Stimulated activated CD4-positive, alpha-beta T cell treated with anti-CD3 and anti-CD28 coated beads, Interleukin-1b, Interleukin-23, amount 100 ng/mL, for 4 hours (primary cell): Measurements from ENCODE around the gene ABCB1.

Source experiments
- DNase-seq, 2 donors: peaks; one replicate each; pipeline ENCODE4 v3.0.0-alpha.2; 2020; ENCODE audit warnings: low read depth in 2 of 2

Gene ABCB1

DNA sequence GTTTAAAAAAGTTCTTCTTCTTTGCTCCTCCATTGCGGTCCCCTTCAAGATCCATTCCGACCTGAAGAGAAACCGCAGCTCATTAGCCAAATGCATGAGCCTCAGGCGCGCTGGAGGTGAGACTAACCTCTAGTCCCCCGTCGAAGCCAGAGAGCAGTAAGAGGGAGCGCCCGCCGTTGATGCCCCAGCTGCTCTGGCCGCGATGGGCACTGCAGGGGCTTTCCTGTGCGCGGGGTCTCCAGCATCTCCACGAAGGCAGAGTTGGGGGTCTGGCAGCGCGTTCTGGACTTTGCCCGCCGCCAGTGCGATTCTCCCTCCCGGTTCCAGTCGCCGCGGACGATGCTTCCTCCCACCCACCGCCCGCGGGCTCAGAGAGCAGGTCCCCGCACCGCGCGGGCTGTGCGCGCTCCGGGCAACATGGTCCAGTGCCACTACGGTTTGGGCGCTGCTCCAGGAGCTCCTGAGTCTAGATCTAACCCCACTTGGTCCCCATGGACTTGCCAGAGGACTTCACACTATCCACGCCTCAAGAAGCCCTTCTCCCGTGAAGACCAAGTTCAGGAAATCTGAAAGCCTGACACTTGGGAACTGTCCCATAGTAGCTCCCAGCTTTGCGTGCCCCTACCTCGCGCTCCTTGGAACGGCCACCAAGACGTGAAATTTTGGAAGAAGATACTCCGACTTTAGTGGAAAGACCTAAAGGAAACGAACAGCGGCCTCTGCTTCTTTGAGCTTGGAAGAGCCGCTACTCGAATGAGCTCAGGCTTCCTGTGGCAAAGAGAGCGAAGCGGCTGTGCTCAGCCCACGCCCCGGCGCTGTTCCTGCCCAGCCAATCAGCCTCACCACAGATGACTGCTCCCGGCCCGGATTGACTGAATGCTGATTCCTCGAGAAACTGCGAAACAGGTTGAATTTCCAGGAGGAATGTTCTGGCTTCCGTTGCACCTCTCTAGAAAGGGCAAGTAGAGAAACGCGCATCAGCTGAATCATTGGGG, at the start of gene ABCB1:
TSS of gene ABCB1 (minus strand) at position 755 of the 995 bp plus-strand sequence. CDS start at position 55, 700 bp downstream.
- peak; percentile 26 to 35 for DNase-seq

DNA sequence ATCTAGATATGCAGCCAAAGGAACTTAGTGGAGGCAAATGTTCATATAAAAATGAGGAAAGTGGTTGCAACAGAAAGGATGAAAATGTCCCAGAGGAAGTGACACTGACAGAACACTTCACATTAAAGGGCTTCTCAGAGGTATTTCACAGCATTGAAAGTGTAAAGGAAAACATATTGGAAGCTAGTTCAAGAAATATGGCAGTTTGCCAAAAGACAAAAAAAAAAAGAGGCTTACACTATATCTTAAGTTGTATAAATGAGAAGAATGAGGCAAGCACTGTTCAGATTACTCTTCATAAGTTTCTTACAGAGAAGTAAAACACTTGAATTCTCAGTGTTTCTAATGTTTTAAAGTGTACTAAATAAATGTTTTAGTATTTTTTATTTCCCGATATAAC, 47.6 kb upstream of the ABCB1 start:
- no peak for DNase-seq

DNA sequence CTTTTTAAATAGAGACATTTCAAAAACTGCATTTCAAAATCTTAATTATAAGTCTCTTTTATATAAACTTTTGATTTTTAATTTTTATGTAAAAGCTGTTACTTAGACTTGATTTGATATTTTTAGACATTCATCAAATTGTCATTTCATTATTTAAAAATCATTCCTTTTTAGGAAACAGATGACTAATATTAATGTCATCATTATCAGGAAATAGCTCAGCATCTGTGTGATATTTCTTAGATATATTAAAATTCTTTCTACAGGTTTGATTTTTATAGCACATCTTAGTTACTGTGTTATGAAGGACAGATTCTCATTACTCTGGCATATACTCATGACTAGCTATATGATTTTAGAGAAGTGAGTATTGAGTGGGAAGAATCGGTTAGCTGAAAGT, 44.8 kb upstream of the ABCB1 start:
- DNase-seq: no peak

DNA sequence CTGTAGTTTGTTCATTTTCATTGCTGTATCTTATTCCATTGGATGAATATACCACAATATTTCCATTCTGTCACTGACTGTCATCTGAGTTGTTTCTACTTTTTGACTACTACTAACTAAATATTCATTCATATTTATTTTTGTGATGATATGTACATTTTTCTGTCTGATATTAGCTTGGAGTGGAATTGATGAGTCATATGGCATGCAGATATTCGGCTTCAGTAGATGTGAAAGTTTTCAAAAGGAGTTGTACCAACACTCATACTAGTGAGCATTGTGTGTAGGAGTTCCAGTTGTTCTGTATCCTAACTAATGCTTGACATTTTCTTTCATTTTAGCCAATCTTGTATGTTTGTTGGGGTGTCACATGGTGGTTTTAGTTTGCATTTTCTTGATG, 35.2 kb upstream of the ABCB1 start:
- no peak for DNase-seq

DNA sequence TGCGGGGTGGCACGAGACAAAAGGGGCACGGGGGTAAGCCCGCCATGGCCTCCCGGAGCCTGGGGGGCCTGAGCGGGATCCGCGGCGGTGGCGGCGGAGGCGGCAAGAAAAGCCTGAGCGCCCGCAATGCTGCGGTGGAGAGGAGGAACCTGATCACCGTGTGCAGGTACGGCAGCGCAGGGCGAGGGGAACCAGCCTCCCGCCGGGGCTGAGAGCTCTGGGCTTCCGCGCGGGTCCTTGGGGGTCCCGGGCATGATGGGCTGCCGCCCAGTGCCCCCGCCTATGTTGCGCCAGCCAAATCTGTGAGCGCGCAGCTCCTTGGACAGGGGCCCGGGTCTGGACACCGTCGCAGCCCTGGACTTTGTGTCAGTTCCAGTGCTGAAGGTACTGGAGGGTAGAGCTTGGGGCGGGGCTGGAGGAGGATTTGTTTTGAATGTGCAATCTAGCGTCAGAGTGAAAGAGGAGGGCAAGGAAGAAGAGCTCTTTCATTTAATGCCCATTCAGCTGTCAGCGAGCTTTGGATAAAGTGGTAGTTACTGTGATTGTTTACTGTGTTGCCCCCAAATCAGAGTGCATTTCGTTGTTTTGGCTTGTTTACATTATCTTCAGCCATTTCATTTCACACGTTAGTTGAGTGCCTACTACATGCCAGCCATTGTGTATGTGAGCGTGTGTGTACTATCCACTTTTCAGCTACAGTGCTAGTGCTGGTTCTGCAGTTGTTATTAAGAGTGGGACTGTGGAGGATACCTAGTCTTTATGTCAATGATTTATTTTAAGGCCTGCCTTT, 28.3 kb upstream of the ABCB1 start:
- peak; percentile 5 to 10 for DNase-seq

DNA sequence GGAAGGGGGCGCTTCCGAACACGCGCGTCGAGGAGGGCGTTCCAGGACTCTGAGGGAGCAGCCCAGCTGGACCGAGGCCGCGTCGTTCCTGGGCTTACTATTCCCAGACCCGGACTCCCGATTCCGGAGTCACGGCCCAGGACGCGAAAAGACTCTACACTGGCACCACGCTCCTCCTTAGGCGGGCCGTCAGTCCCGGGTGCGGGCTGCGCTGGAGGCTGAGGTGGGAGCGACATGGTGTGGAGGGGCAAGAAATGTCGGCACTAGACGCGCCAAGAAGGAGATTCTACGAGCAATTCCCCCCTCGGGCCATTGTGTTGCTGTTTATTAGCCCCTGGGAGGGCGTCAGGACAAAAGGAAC, 26.9 kb upstream of the ABCB1 start:
- DNase-seq: no peak

DNA sequence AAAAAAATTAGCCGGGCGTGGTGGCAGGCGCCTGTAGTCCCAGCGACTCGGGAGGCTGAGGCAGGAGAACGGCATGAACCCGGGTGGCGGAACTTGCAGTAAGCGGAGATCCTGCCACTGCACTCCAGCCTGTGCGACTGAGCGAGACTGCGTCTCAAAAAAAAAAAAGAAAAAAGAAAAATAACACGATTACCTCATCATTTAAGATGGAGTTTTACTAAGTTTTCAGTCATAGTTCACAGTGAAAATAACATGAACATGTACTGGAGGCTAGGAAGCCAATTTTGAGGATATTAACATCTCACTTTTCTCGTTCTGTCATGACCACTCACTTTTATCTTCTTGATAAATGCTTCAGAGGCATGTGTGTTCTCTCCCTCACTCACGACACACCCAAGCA, 24.4 kb upstream of the ABCB1 start:
- DNase-seq: no peak

DNA sequence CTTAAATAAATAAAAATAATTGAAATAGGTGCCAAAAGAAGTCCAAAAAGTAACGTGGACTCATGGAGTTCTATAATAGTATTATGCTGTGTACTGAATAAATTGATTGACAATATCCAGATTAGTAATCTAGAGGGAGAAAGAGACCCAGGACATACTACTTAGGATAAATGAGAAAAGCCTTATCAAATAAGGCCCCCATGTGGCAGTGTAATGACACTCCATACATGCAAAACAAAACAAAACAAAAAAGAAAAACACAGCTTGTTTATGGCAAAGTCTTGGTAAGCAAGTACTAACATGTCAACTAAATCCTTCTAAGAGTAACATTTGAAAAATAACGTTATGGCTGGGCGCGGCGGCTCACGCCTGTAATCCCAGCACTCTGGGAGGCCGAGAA, 23.9 kb upstream of the ABCB1 start:
- no peak for DNase-seq

DNA sequence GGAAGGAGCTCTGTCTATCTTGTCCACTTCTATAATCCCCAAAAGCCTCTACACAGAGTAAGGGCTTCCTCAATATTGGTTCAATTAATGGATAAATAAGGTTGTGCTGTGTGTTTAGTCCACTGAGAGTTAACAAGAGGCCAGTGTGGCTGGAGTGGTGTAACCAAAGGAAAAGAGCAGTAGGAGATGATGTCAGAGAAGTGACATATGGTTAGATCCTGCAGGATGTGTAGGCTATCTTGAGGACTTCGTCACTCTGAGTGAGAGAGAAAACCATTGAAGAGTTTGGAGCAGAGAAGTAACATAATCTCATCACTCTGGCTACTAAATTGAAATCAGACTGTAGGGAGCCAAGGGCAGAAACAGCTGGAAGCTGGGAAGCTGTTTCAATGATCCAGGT, 14.5 kb upstream of the ABCB1 start:
- DNase-seq: no peak

DNA sequence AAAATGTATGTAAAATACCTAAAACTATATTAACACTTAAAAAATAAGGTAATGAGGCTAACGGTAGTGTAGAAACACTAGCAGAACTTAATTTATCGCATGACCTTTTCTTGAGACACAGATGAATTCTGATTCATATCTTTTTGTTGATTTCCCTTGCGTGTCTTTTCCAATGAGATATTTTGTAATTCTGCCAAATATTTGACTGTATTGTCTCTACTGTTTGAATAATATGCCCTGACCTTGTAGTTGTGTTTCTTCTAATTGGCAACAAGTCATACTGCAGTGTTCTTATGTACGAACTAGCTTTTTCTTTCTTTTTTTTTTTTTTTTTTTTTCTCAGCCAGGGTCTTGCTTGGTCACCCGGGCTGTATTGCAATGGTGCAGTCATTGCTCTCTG, 9.2 kb upstream of the ABCB1 start:
- DNase-seq: no peak

DNA sequence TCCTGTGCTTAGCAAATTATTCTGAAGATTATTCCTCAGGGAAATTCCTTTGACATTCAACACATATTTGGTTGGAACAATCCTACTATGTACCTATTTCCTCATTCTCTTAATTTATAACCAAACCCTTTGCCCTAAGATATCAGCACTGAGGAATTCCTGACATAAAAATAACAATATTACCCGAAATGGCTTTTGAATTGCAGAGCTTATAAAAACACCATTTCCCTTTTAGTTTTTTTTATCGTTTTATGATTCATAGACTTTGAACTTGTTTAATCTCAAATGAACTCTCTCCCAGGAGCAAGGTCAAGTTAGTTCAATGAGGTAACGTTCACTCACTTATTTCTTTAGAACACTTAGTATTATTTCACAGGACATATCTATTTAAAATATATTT, 7.7 kb upstream of the ABCB1 start:
- DNase-seq: no peak

DNA sequence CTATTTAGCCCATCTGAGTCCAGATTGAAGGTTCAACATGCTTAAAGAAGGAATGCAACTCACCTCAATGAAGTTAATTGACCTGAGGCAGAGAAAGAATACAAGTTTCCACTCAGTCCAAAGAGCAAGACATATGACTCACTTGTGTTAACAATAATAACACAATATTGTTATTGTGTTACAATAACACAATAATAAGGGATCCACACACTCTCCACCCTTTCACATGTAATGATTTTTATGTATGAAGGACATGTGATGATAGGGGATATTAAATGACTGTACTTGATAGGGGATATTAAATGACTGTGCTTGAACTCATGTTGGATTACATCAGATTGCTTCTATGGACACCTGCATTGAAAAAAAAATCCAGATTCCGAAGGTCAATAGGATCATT, 3.6 kb upstream of the ABCB1 start:
- DNase-seq: no peak

DNA sequence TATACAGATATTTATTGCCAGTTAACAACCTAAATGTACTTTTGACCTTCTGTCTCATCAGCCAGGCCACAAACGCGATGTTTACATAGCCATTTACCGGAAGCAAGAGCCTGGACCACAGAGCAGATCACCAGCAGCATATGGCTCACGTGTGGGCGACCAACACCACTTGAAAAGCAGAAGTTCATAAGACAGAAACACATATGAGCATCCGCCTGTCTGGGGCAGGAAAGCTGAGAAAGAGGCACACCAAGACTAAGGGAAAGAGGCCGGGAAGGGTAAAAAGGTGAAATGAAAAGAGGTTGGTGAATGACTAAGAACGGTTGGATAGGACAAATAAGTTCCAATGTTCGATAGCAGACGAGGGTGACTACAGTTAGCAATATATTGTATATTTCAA, 1.3 kb downstream of the ABCB1 start:
- peak in 1 of 2 donors; percentile 1 for DNase-seq

DNA sequence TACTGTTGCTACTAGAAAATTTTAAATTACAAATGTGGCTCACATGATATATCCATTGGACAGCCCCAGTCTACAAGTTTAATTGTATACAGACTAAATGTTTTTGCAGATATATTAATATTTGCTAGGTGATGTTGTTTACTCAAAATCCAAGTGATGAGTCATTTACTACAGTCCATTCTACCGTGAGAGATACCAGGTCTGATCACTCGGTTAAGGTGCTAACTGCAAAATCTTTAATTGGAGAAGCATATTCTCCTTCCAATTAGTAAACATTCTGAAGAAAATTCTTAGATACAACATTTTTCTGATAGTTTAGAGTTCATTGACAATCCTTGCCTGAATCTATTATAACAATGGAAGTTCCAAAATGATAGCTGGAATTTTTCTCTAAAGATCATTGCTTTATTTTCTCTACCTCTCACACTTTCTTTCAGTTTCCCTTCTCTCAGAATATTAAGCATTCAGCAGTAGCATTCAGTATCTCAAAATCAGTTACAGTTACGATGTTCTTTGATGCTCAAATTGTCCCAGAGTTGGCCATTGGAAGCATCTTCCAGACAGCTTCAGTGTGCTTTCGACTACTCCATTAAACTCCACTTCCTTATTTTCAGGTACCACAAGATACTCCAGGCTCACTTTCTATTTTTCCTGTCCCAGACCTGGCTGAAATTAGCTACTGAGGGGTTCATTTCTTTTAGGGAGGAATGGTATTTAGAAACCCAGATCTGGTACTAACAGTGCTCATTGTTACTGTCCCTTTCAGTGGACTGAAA, 2.3 kb downstream of the ABCB1 start:
- no peak for DNase-seq

DNA sequence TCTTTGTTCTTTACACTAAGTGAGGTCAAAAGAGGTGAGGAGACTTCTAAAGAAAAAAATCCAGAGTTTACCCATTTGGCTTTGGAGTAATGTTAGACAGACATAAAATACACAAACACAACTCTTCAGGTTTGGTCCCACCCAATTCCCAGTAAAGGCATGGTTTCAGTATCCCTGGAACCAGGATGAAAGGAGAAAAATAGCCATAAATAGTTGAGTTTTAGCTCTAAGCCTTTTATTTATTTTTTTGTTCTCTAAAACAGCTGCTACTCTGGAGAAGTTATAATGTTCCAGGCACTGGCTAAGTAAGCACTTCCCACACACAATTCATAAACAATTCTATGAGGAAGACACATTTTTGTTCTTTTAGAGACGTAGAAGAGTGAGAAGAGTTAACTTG, 4.0 kb downstream of the ABCB1 start:
- DNase-seq: no peak

DNA sequence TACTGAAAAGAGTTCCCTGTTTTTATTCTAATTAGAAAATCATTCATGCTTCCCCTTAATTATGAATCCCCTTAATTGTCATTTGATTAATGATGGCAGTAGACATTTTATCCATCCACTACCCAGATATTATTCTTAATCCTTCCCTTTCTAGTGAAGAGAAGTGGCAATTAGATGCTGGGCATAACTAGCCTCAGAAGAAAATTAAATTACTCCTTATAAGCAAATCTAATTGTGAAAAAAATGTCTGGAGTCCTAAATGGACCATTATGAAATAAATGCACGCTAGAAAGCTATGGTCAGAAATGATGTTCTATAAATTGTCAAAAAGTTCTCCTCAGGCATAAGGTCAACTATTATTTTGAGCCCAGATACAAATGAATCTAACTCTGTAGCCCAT, 4.5 kb downstream of the ABCB1 start:
- no peak for DNase-seq

DNA sequence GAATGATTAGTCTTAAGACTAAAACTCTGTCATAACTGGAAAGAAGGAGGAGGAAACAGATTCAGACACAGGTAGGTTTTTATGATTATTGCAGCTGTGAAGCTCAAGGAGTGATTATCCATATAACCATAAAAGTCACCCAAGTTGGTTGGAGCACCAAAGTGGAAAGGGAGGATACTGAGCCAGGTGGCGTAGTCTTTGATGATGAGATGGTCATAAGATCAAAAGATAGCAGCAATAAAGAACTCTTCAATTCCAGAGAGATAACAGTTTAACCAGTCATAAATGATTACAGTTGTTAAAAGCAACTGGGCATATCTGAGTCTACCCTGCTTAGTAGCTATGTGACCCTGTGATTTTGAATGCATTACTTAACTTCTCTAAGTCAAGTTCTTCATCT, 8.4 kb downstream of the ABCB1 start:
- no peak for DNase-seq

DNA sequence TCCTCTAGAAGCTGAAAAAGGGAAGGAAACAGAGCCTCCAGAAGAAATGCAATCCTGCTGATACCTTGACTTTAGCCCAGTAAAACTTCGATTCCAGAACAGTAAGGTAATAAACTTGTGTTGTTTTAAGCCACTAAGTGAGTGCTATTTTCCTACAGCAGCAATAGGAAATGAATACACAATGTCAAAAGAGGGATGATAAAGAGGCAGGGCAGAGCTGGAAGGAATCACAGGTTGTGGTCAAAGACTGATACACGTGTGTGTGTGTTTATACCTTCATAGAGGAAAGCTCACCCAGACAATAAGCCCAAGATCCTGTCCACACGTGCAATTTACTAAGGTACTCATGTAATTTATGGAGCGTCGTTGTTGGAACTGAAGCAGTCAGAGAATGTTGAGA, 9.5 kb downstream of the ABCB1 start:
- no peak for DNase-seq

DNA sequence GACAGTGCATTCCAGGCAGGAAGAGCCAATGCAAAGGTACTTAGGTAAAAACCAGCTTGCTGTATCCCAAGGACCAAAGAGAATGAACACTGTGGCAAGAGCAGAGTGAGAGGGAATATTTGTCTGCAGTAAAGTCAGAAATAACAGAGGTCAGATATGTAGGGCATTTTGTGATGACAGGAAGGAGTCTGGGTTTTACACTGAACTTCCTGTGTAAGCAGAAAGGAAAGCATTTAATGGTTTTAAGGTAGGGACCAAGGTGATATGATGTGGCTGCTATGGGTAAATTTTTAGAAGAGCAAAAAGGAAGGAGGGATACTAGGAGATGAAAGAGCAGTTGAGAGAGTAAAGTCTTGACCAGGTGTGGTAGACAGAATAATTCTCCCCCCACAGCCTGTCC, 10.1 kb downstream of the ABCB1 start:
- no peak for DNase-seq

DNA sequence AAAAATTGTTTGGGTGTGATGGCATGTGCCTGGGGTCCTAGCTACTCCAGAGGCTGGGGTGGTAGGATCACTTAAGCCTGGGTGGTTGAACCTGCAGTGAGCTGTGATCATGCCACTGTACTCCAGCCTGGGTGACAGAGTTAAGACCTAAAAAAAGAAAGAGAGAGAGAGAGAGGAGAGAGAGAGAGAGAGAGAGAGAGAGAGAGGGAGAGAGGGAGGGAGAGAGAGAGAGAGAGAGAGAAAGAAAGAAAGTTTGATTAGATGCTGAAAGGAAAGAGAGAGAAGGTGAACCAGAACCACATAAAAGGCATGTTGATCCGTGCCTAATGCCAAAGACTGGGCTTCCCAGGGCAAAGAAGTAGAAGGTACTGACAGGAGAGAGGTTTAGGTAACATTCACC, 11.1 kb downstream of the ABCB1 start:
- no peak for DNase-seq

DNA sequence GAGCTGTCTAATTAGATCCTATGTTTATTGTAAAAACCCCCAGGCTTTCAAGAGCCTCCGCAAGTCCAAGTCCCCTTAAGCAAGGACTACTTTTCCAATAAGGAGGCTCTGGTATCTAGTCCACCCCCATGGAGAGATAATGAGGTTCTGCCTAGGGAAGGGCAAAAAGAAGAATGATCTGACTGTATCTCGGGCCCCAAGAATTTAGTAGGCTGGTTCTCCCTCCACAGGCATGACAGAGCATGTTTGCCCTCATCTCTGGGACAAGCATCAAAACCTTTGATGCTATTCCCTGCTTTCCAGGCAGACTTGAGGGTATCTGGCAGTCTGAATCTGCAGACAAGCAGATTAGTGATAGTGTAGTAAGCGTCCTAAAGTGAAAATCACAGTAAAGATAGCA, 19.0 kb downstream of the ABCB1 start:
- DNase-seq: no peak

DNA sequence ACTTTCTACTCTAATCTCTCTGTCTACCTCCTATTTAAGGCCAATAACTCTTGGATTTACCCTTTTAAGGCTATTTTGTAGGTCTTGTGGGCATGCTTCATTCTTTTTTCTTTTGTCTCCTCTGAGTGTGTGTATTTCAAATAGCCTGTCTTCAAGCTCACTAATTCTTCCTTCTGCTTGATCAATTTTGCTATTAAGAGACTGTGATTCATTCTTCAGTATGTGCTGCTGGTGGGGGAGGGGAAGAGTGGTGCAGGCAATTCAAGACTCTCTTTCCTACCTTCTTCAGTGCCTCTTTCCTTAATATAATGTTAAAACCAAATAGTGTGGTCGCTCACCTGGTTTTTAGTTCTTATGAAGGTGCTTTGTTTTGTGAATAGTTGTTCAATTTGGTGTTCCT, 20.0 kb downstream of the ABCB1 start:
- no peak for DNase-seq
